Ishikawa (cell line): ENCODE results near the gene POLR3E.

Experiments used
- CEBPB ChIP-seq: IDR thresholded peaks from 2 replicates; pipeline ENCODE4 v1.6.1; 2012
- CREB1 ChIP-seq: IDR thresholded peaks from 2 replicates; pipeline ENCODE4 v1.6.1; 2012; ENCODE audit warnings: low read depth
- EGR1 ChIP-seq: IDR thresholded peaks from 2 replicates; pipeline ENCODE4 v1.6.1; 2012
- EP300 ChIP-seq: IDR thresholded peaks from 2 replicates; pipeline ENCODE4 v1.6.1; 2012; ENCODE audit warnings: borderline replicate concordance
- NFIC ChIP-seq: IDR thresholded peaks from 2 replicates; pipeline ENCODE4 v1.6.1; 2012
- REST ChIP-seq: IDR thresholded peaks from 2 replicates; pipeline ENCODE4 v1.6.1; 2012; ENCODE audit warnings: low read depth, mild to moderate bottlenecking
- TAF1 ChIP-seq: IDR thresholded peaks from 2 replicates; pipeline ENCODE4 v1.6.1; 2012; ENCODE audit warnings: low read depth, mild to moderate bottlenecking
- TEAD4 ChIP-seq: IDR thresholded peaks from 2 replicates; pipeline ENCODE4 v1.6.1; 2012
- YY1 ChIP-seq: IDR thresholded peaks from 2 replicates; pipeline ENCODE4 v1.6.1; 2012; ENCODE audit warnings: low read depth

GRCh38 chr16:22348291-22348690 is 51.1 kb downstream of the POLR3E start:
- TF ChIP-seq YY1 (no peak), EP300 (no peak), TAF1 (no peak), REST (no peak), CREB1 (no peak), NFIC (no peak), TEAD4 (no peak), CEBPB (no peak), EGR1 (no peak)
